Measurements from ENCODE around the gene RPS6KA5.

GRCh38 chr14:91018481-91018880, 42.0 kb downstream of the RPS6KA5 start:
- no peak for TF ChIP-seq CTCF (IDR thresholded peaks at IDR 0.05; ENCODE audit: low read length)
- no peak for TF ChIP-seq EZH2 (optimal IDR thresholded peaks at IDR 0.05; ENCODE audit: low read depth, low read length)
- TF ChIP-seq EZH2phosphoT487 (IDR thresholded peaks at IDR 0.05; ENCODE audit: low read length), result no peak
